GM19023 (cell line): ENCODE measurements around the gene SAMD4A.

Experiments used
- ATAC-seq: cut with Tn5 transposase; IDR thresholded peaks from one replicate; pipeline ENCODE4 v1.9.1; 2021; ENCODE audit warnings: mild to moderate bottlenecking, moderate library complexity; ENCODE audit not compliant: unreplicated experiment

SAMD4A gene

DNA sequence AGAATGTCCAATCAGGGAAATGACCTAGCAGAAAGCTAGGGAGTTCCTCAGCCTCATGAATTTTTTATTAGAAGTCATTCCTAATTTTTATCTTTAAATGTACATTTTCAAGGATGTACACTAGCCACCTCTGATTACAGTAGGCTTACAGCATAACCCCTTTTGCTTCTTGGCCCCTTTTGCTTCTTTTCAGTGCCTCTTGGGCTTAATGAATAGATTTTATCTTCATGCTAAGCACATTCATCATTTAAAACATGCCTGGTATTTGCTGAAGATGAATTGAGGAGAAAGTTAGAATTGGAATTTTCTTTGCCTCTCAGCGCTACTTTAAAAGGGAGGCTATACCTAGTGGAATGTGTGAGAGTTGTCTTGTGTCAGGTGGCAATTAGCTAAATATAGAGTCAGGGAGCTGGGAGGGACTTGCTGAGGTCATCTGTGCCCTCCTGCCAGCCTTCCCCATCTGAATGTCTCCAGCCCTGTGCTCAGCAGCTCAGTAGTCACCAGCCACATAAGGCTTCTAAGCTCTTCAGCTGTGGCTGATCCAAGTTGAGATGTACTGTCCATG is 132.1 kb downstream of the SAMD4A start:
- ATAC-seq, result no peak

DNA sequence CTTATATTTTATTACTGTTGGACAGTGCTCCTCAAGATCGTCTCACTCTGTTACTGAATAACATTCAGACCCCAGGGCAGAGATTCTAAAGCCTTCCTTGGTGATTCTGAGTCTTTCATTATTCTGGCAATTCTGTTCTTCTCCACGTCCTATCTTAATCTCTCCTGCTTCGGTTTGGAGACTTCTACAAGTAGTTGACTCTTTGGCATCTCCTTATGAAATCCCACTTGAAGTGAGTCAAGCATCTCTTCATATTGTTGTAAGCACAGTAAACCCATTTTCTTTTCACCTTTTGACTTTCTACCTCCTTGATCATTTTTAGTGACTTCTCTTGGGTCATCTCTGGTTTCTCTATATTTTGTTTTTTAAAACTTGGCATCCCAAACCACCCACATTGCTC is 132.8 kb downstream of the SAMD4A start:
- ATAC-seq, result no peak

DNA sequence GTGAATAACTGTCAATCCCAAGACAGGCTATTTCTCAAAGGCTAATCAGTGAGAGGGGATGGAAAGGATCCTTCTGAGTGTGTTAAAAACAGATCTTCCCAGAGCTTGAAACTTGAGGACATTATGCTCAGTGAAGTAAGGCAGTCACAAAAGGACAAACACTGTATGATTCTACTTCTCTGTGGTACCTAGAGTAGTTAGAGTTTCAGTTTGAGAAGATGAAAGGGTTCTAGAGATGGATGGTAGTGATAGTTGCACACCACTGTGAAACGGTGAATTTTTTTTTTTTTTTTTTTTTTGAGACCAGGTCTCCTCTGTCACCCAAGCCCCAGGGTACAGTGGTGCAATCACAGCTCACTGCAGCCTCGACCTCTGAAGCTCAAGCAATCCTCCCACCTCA is 133.8 kb downstream of the SAMD4A start:
- no peak for ATAC-seq

DNA sequence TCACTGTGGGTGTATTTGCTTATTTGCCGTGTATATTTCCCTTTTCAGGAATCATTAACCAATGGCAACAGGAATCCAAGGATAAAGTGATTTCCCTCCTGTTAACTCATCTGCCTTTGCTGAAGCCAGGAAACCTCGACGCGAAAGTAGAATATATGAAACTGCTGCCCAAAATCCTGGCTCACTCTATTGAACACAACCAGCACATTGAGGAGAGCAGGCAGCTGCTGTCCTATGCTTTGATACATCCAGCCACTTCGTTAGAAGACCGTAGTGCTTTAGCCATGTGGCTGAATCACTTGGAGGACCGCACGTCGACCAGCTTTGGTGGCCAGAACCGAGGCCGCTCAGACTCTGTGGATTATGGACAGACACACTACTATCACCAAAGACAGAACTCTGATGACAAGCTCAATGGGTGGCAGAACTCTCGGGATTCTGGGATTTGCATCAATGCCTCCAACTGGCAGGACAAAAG is 135.1 kb downstream of the SAMD4A start:
- ATAC-seq, result no peak

DNA sequence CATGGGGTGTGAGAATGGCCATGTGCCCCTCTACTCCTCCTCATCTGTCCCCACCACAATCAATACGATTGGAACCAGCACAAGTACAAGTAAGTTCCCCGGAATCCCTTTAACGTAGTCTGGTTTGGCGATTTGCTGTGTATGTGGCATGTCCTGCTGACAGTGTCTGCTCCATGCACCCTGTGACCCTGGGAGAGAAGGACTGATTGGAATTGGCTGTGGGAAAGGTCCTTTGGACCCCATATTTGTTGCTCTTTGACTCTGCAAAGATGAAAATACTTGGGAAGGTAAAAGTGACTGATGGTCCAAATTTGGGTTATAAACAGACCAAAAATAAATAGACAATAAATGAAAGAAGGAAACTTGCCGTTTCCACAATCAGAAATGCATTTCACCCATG is 135.6 kb downstream of the SAMD4A start:
- ATAC-seq, result no peak

DNA sequence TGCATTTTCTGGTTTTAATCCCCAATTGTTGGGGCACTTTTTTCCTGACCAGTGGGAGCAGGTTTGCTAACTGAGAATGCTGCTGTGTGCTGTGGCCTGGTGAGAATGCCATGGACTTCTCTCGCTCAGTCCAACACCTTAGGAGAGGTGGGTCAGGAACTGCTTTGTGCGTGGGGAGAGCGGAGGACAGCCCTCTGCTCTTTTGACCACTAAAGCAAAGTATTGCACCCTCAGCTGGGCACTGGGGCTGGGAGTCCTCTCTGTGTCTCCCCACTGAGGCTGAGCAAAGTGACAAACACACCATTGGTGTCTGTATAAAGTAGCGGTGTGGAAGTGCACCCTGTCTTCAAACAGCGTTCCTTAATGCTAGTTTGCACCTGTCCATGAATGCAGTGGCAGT is 136.2 kb downstream of the SAMD4A start:
- ATAC-seq, result no peak

DNA sequence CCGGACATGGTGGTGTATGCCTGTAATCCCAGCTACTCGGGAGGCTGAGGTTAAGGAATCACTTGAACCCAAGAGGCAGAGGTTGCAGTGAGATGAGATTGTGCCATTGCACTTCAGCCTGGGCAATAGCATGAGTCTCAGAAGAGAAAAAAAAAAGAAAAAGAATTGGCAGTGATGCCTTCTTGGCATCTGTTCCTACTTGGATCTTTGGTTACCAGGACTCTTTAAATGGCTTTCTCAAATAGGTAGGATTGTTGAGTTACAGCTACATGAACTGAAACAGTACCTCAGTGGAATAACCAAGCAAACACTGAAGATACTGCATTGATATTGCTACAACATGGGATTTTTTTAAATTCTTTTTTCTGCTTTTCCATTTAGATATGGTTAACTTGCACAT is 136.8 kb downstream of the SAMD4A start:
- no peak for ATAC-seq

DNA sequence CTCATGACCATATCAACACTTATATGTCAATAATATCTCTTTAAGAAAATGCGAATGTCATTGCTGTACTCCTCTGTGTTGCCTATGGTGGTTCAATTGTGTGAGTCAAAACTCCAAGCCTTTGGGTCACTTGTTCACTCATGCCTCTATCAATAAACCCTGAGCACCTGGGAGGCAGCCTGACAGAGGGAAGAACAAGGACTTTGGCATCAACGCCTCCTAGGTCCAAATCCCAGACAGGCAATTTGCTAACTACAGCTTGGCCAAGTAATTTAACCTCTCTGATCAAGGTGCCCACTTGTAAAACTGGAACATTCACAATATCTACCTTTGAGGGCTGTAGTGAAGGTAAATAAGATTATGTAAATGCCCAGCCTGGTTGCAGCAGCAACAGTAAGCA is 137.8 kb downstream of the SAMD4A start:
- no peak for ATAC-seq

DNA sequence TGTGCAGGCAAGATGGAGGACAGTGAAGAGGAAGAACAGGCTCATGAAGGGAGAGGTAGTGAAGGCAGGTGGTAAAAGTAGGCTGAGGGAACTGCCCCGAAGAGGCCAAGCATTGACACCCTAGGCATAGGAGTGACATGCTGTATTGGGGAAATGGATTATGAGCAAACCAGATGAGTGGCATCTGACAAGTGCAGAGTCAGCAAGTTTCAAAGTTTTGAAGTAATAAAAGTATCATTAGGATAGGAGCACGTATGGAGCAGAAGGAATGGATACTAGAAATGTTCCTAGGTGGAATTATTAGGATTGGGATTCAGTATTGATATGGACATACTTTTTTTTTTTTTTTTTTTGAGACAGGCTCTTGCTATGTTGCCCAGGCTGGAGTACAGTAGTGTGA is 139.8 kb downstream of the SAMD4A start:
- ATAC-seq, result no peak

DNA sequence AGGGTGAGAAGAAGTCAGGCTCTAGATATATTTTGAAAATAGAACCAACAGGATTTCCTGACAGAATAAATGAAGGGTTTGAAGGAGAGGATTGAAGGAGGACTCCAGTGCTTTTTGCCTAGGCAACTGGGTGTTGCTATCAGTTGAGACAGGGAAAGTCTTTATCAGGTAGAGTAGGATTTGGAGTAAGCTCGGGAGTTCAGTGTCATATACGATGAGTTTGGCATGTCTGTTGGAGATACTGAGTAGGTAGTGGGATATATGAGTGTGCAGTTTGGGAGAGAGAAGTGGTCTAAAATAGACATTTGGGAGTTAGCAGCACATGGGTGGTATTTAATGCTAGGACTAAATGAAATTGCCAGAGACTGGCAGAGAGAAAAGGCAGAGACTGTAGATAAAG is 141.2 kb downstream of the SAMD4A start:
- ATAC-seq, result no peak

DNA sequence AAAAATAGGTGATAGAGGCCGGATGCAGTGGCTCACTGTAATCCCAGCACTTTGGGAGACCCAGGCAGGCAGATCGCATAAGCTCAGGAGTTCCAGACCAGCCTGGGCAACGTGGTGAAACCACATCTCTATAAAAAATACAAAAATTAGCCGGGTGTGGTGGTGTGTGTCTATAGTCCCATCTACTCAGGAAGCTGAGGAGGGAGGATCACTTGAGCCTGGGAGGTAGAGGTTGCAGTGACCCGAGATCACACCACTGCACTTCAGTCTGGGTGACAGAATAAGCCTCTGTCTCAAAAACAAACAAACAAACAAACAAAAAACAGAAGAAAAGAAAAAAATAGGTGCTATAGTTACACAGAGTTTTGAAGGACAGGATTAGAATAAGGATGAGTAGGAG is 142.1 kb downstream of the SAMD4A start:
- ATAC-seq, result no peak

DNA sequence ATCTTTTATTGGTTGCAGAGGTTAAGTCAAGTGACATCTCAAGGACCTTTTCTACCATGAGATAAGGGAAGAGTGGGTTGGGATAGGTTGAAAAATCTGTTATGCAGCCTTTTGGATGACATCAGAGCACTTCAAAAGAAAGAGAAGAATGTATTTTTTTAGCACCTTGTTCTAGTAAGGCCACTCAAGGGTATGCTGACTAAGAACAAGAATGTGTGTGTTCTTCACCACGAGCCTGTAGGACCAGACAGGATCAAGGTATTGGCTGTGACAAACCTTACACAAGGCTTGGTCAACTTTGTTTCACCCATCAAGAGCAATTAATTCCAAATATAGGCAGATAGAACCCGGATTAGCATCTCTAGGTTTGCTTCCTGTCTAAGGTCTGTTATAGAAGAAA is 142.5 kb downstream of the SAMD4A start:
- ATAC-seq, result peak; percentile 80

DNA sequence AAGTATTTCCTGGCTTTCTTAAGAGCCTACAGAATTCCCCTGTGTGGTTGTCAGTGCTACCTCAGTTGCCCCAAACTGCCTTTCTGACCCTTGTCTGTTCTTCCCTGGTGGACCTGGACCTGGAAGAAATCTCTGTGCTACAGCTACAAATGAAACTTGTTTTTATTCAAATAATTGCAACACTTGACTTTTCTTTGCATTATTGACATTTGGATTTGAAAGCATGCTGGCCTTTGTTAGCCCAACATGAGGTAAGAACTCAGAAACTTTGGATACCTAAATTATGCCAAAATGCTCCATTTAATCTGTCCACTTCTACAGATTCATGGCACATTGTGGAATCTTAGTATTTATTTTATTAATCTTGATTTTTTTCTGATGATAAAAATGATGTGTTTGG is 142.9 kb downstream of the SAMD4A start:
- ATAC-seq, result no peak

DNA sequence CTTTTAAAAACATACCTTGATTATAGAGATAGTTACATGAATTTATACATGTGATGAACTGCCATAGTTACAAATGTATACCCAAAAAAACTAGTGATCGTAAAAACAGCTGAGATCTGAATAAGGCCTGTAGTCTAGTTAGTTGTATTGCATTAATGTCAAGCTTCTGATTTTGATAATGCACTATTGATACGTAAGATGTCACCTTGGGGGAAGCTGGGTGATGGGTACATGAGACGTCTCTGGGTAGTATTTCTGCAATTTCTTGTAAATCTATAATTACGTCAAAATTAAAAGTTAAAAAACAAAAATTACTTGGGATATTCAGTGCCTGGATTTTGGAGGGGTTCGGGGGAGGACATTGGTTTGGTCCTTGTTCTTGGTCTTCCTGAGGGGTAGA is 144.4 kb downstream of the SAMD4A start:
- no peak for ATAC-seq

DNA sequence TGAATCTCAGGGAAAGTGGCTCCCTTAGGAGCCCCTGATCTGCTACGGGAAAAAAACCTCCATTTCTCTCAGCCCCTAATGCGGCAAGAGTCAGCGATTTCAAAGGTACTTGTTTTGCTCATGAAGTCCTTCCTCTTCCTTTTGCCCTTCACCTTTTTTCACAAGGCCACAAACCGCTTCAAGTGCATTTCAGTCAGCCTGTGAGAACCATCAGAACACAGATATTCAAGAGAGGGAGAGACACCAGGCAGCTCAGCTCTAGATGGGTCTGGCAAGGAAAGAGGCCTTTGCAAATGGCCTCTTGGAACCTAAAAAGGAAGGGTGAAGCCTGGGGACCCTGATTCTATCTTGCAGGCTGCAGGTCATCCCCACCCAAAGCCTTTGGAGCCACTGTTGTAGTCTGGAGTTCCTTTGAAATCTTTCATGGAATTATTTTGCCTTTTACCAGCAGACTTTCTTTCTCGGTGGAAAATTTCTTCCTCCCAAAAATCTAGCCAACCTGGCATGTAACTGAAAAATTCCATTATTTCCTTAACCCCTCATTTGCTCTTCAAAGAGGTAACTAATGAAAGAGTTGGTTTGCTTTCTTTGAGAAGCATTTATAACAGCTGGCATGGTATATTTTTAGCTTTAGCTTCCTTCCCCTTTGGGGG is 145.0 kb downstream of the SAMD4A start:
- no peak for ATAC-seq

DNA sequence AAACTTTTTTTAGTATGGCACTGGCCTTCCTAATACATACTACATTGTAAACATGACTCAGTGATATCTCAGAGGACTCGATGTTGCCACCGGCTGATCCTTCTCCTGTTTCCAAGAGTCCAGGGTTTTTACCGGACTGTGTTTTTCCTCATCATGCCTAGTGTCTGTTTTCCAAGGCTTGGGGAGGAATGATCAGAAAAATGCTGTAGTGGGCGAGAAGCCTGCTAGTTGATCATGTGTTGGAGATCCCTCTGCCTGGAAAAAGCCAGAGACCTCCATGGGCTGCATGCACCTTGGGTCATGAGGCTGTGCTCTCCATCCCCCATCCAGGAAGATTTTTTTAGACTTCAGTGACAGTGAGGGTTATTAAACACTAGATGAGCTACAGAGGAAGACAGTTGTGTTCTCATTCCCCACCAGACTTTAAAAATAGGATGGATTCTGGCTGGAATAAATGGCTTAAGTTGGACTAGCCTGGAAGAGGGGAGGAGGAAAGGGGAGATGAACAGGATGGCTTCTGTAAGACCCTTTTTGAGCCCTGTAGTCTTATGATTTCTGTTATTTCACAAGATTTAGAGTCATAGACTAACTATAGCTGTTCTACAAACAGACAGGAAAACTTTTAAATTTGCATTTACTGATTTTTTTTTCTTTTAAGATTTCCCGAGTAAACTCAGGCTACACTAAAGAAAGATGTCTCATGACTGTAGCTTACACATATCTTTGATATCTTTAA is 145.7 kb downstream of the SAMD4A start:
- ATAC-seq, result no peak

DNA sequence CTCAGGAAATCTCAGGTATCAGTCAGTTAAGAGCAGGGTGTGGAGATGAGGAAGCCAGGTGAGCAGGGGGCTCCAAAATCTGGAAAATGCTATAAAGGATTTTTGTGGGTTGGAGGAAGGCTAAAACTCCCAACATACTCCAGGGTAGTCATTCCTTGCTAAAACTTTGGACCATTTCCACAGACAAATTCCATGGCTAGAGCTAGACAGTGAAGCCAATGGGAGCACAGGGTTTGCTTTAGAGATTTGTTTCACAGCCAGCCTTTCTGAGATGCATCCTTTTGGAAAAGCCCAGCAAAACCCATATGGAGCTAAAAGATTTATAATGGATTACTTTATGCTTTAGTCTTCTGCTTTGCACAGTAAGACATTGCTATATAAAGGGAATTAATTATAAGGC is 146.5 kb downstream of the SAMD4A start:
- no peak for ATAC-seq

DNA sequence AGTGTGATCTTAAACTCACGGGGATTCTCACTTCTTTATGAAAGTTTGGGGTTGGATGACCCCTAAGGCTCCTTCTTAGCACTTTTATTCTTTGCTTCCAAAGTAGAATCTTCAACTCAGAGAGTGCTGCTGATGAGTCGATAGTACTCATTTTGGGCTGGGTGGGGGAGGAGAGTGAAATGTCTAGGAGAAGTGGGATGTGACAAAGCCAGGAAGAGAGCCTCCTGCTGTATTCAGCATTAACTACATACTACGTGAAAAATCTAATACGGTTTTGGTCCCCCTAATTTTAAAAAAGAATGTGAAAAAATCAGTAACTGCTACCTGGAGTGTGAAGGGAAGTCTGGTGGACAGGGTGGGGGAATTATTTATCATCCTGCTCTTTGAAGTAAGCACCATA is 148.3 kb downstream of the SAMD4A start:
- ATAC-seq, result no peak

DNA sequence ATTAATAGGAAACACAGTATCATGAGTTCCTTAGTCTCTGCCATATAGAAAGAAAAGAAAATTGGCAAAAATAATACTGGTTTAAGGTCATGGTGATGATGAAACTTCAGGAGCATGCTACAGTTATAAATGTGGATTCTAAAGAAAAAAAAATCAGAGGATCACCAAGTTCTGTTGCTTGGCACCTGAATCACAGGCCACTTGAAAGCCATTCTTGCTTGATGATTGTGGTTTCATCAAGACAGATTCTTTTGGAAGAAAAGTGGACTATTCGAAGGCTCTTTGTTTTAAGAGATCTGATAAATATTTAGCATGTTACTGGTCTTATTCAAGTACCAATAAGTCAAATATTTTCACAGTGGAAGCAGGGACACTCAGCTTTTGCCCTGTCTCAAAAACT is 148.9 kb downstream of the SAMD4A start:
- no peak for ATAC-seq

DNA sequence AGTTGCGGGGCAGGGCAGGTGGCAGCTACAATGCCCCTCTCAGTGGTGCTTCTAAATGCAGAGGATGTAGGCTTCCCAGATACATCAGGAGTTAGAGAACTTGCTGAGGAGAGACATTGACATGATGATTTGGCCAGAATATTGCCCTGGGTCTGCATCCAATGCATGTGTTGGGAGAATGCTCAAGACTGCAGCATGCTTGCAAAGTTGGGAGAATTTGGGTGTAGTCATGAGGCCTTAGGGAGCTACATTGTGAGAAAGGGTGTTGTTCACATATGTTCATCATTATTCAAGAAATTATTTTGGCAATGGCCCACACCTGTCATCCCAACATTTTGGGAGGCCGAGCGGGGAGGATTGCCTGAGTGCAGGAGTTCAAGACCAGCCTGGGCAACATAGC is 149.9 kb downstream of the SAMD4A start:
- no peak for ATAC-seq

DNA sequence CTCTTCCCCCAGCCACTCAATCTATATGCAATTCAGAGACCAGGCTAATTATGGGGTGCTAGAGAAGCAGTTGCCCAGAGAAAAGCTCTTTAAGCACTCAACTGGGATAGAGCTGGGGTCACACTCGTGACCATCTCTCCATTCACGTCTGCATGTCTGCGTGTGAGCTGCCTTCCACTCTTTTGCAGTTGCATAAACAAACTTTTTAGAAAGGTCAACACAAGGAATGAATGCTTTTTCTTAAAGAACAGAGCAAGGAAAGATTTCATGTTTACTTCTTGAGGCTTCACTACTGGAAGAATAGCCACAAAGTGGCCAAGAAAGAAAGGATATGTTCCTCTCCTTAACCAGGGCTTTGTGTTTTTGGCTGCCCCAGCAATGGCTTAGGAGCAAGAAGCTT is 151.1 kb downstream of the SAMD4A start:
- ATAC-seq, result no peak

DNA sequence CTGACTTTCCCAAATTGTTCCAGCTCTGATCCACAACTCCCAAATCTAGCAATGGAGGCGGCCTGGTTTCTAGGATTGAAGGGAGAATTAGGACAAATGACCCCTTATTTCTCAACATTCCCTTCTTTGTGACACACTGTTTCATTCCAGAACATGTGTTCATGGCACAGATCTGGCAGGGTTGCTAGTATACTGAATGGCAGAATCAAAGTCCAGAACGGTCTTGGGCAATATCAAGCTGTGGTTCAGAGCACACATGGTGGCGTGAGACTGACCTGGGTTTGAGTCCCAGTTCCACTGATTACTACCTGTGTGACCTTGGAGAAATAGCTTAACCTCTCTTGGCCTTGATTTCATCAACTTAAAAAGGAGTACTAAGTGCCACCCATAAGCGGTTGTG is 152.5 kb downstream of the SAMD4A start:
- no peak for ATAC-seq
